GM23338 (cell line): ENCODE data around the gene GPC6. TPM values are rescaled to one million over a fixed set of nuclear protein-coding genes. Genes with fewer than 3 reads are reported as not detected.

ENCODE experiments used
- ATAC-seq: fragments of 200-7000 bp; cut with Tn5 transposase; 3 replicates; pipeline ENCODE4 v1.9.1; 2020
- DNase-seq: peaks from one replicate; pipeline ENCODE4 v3.0.0-alpha.2; 2015; ENCODE audit warnings: low spot score
- H2AFZ ChIP-seq: fragments of 200-600 bp; sonication (generic); 2 replicates; pipeline ENCODE4 v1.8.0; 2016; ENCODE audit warnings: antibody characterized with exemption, mild to moderate bottlenecking, moderate library complexity
- H3F3A ChIP-seq: fragments of 200-600 bp; sonication (generic); replicated peaks from 2 replicates; pipeline ENCODE4 v1.8.0; 2017; ENCODE audit warnings: antibody characterized with exemption, mixed run types, low read depth
- H3K27ac ChIP-seq: fragments of 200-600 bp; sonication (generic); 2 replicates; pipeline ENCODE4 v1.6.1; 2016; ENCODE audit warnings: low read depth
- H3K27me3 ChIP-seq: fragments of 200-600 bp; sonication (generic); 2 replicates; pipeline ENCODE4 v1.8.0; 2016; ENCODE audit warnings: mild to moderate bottlenecking, mixed run types, moderate library complexity; ENCODE audit not compliant: insufficient read depth
- H3K36me3 ChIP-seq: fragments of 200-600 bp; sonication (generic); 2 replicates; pipeline ENCODE4 v1.8.0; 2016; ENCODE audit warnings: mild to moderate bottlenecking; ENCODE audit not compliant: insufficient read depth
- H3K4me1 ChIP-seq: fragments of 200-600 bp; sonication (generic); 2 replicates; pipeline ENCODE4 v1.8.0; 2016; ENCODE audit warnings: mild to moderate bottlenecking, moderate library complexity; ENCODE audit not compliant: insufficient read depth
- H3K4me2 ChIP-seq: fragments of 200-600 bp; sonication (generic); 2 replicates; pipeline ENCODE4 v1.7.1; 2017; ENCODE audit warnings: mixed run types
- H3K4me3 ChIP-seq: fragments of 200-600 bp; sonication (generic); 2 replicates; pipeline ENCODE4 v1.6.1; 2016; ENCODE audit warnings: mixed run types
- H3K79me2 ChIP-seq: fragments of 200-600 bp; sonication (generic); replicated peaks from 2 replicates; pipeline ENCODE4 v1.8.0; 2017; ENCODE audit warnings: mild to moderate bottlenecking; ENCODE audit not compliant: insufficient read depth
- H3K9me2 ChIP-seq: fragments of 200-600 bp; sonication (generic); 2 replicates; pipeline ENCODE4 v1.8.0; 2017; ENCODE audit not compliant: insufficient read depth
- H4K20me1 ChIP-seq: fragments of 200-600 bp; sonication (generic); replicated peaks from 2 replicates; pipeline ENCODE4 v1.8.0; 2017; ENCODE audit warnings: mild to moderate bottlenecking; ENCODE audit not compliant: insufficient read depth
- H3K27ac Mint-ChIP-seq: 2 replicates; pipeline ENCODE4 v1.8.0; 2020; ENCODE audit warnings: inconsistent platforms, mild to moderate bottlenecking, moderate library complexity, mixed read lengths
- H3K27me3 Mint-ChIP-seq: 3 replicates; pipeline ENCODE4 v1.8.0; 2022; ENCODE audit warnings: low read depth, mild to moderate bottlenecking, moderate library complexity, mixed read lengths, inconsistent platforms; ENCODE audit not compliant: insufficient read depth, poor library complexity
- H3K36me3 Mint-ChIP-seq: 3 replicates; pipeline ENCODE4 v1.8.0; 2021; ENCODE audit warnings: low read depth, mild to moderate bottlenecking, inconsistent platforms, moderate library complexity, mixed read lengths
- H3K4me1 Mint-ChIP-seq: 3 replicates; pipeline ENCODE4 v1.8.0; 2020; ENCODE audit warnings: mild to moderate bottlenecking, inconsistent platforms, mixed read lengths
- H3K4me3 Mint-ChIP-seq: 3 replicates; pipeline ENCODE4 v1.8.0; 2021; ENCODE audit warnings: moderate library complexity, mild to moderate bottlenecking, inconsistent platforms, mixed read lengths
- H3K9me3 Mint-ChIP-seq: 3 replicates; pipeline ENCODE4 v1.8.0; 2020; ENCODE audit warnings: moderate library complexity, mild to moderate bottlenecking, inconsistent platforms, mixed read lengths
- CREB1 ChIP-seq: fragments of 250-450 bp; sonication (Bioruptor Pico); IDR thresholded peaks from 2 replicates; pipeline ENCODE4 v1.5.0; 2020; ENCODE audit warnings: low read depth, mild to moderate bottlenecking, moderate library complexity
- EZH2 ChIP-seq: fragments of 200-600 bp; sonication (generic); IDR thresholded peaks from one replicate; pipeline ENCODE4 v1.8.0; 2017; ENCODE audit warnings: antibody characterized with exemption, mild to moderate bottlenecking, low read depth; ENCODE audit not compliant: unreplicated experiment
- POLR2AphosphoS5 ChIP-seq: IDR thresholded peaks from 2 replicates; pipeline ENCODE4 v1.6.1; 2016; ENCODE audit warnings: antibody characterized with exemption, low read depth
- STAT1 ChIP-seq: IDR thresholded peaks from one replicate; pipeline ENCODE4 v1.6.1; 2016; ENCODE audit warnings: antibody characterized with exemption; ENCODE audit not compliant: unreplicated experiment
- ZNF331 ChIP-seq: fragments of 250-450 bp; sonication (Bioruptor Pico); IDR thresholded peaks from 2 replicates; pipeline ENCODE4 v1.5.0; 2020; ENCODE audit warnings: low read depth, mild to moderate bottlenecking, moderate library complexity
- polyA plus RNA-seq: library from polyadenylated mRNA; unstranded; fragments of >200 nt; fragmentation: Nextera tagmentation; extraction: Ambion mirVana; gene quantifications from 2 replicates; pipeline ENCODE4 v1.2.1, GENCODE V29; 2016
- total RNA-seq: library from RNA; depleted of rRNA; stranded (reverse); fragments of >200 nt; shearing (Covaris generic); gene quantifications from 2 replicates; pipeline ENCODE4 v1.2.3, GENCODE V29; 2014
- TF ChIP-seq, protein P1 (sequence below): fragments of 250-450 bp; sonication (Bioruptor Pico); IDR thresholded peaks from 2 replicates; pipeline ENCODE4 v1.5.0; 2020; ENCODE audit warnings: mild to moderate bottlenecking, moderate library complexity
- TF ChIP-seq, protein P2 (sequence below): IDR thresholded peaks from one replicate; pipeline ENCODE4 v1.6.1; 2018; ENCODE audit warnings: antibody characterized with exemption; ENCODE audit not compliant: unreplicated experiment
- TF ChIP-seq, protein P3 (sequence below), 2 experiments: fragments of 200-600 bp in 1 of 2; sonication (generic) in 1 of 2; conservative IDR thresholded peaks; 2 replicates each; pipeline versions ENCODE4 v1.5.1 to v1.6.1; 2016 to 2017; ENCODE audit warnings: antibody characterized with exemption in 2 of 2, low read depth in 2 of 2, mild to moderate bottlenecking in 2 of 2, moderate library complexity in 1 of 2

The GPC6 gene
- total and polyA plus RNA-seq, 2 experiments from 2014 or later, result 6.4 to 28.6 TPM

DNA sequence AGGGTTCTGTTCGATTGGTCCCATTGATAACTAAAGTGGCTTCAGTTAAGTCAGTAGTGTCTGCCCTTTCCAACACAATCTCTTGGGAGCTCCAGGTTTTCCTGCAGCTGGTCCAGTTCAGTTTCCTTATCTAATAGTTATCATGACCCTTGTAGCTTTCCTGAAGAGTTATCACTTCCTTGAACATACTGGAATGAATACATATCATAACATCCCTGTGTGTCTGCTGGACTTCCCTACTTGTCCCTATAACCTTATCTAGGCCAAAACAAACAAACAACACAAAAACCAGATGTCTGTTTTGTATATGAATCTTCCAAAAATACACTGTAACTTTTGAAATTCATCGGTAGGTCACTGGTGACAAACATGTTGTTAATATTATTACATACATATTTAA is 1085.3 kb downstream of the GPC6 start:
- H3K4me3 ChIP-seq, result no peak overlapping the region
- TF ChIP-seq CREB1 (CRISPR knock-in tag) (no peak), EZH2 (no peak), ZNF331 (no peak), POLR2AphosphoS5 (no peak), STAT1 (no peak)
- TF ChIP-seq, protein P1, sequence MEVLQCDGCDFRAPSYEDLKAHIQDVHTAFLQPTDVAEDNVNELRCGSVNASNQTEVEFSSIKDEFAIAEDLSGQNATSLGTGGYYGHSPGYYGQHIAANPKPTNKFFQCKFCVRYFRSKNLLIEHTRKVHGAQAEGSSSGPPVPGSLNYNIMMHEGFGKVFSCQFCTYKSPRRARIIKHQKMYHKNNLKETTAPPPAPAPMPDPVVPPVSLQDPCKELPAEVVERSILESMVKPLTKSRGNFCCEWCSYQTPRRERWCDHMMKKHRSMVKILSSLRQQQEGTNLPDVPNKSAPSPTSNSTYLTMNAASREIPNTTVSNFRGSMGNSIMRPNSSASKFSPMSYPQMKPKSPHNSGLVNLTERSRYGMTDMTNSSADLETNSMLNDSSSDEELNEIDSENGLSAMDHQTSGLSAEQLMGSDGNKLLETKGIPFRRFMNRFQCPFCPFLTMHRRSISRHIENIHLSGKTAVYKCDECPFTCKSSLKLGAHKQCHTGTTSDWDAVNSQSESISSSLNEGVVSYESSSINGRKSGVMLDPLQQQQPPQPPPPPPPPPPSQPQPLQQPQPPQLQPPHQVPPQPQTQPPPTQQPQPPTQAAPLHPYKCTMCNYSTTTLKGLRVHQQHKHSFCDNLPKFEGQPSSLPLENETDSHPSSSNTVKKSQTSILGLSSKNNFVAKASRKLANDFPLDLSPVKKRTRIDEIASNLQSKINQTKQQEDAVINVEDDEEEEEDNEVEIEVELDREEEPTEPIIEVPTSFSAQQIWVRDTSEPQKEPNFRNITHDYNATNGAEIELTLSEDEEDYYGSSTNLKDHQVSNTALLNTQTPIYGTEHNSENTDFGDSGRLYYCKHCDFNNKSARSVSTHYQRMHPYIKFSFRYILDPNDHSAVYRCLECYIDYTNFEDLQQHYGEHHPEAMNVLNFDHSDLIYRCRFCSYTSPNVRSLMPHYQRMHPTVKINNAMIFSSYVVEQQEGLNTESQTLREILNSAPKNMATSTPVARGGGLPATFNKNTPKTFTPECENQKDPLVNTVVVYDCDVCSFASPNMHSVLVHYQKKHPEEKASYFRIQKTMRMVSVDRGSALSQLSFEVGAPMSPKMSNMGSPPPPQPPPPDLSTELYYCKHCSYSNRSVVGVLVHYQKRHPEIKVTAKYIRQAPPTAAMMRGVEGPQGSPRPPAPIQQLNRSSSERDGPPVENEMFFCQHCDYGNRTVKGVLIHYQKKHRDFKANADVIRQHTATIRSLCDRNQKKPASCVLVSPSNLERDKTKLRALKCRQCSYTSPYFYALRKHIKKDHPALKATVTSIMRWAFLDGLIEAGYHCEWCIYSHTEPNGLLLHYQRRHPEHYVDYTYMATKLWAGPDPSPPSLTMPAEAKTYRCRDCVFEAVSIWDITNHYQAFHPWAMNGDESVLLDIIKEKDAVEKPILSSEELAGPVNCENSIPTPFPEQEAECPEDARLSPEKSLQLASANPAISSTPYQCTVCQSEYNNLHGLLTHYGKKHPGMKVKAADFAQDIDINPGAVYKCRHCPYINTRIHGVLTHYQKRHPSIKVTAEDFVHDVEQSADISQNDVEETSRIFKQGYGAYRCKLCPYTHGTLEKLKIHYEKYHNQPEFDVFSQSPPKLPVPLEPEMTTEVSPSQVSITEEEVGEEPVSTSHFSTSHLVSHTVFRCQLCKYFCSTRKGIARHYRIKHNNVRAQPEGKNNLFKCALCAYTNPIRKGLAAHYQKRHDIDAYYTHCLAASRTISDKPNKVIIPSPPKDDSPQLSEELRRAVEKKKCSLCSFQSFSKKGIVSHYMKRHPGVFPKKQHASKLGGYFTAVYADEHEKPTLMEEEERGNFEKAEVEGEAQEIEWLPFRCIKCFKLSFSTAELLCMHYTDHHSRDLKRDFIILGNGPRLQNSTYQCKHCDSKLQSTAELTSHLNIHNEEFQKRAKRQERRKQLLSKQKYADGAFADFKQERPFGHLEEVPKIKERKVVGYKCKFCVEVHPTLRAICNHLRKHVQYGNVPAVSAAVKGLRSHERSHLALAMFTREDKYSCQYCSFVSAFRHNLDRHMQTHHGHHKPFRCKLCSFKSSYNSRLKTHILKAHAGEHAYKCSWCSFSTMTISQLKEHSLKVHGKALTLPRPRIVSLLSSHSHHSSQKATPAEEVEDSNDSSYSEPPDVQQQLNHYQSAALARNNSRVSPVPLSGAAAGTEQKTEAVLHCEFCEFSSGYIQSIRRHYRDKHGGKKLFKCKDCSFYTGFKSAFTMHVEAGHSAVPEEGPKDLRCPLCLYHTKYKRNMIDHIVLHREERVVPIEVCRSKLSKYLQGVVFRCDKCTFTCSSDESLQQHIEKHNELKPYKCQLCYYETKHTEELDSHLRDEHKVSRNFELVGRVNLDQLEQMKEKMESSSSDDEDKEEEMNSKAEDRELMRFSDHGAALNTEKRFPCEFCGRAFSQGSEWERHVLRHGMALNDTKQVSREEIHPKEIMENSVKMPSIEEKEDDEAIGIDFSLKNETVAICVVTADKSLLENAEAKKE (CRISPR knock-in tag), result no peak
- TF ChIP-seq, protein P2, sequence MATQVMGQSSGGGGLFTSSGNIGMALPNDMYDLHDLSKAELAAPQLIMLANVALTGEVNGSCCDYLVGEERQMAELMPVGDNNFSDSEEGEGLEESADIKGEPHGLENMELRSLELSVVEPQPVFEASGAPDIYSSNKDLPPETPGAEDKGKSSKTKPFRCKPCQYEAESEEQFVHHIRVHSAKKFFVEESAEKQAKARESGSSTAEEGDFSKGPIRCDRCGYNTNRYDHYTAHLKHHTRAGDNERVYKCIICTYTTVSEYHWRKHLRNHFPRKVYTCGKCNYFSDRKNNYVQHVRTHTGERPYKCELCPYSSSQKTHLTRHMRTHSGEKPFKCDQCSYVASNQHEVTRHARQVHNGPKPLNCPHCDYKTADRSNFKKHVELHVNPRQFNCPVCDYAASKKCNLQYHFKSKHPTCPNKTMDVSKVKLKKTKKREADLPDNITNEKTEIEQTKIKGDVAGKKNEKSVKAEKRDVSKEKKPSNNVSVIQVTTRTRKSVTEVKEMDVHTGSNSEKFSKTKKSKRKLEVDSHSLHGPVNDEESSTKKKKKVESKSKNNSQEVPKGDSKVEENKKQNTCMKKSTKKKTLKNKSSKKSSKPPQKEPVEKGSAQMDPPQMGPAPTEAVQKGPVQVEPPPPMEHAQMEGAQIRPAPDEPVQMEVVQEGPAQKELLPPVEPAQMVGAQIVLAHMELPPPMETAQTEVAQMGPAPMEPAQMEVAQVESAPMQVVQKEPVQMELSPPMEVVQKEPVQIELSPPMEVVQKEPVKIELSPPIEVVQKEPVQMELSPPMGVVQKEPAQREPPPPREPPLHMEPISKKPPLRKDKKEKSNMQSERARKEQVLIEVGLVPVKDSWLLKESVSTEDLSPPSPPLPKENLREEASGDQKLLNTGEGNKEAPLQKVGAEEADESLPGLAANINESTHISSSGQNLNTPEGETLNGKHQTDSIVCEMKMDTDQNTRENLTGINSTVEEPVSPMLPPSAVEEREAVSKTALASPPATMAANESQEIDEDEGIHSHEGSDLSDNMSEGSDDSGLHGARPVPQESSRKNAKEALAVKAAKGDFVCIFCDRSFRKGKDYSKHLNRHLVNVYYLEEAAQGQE, result no peak
- TF ChIP-seq, protein P3, sequence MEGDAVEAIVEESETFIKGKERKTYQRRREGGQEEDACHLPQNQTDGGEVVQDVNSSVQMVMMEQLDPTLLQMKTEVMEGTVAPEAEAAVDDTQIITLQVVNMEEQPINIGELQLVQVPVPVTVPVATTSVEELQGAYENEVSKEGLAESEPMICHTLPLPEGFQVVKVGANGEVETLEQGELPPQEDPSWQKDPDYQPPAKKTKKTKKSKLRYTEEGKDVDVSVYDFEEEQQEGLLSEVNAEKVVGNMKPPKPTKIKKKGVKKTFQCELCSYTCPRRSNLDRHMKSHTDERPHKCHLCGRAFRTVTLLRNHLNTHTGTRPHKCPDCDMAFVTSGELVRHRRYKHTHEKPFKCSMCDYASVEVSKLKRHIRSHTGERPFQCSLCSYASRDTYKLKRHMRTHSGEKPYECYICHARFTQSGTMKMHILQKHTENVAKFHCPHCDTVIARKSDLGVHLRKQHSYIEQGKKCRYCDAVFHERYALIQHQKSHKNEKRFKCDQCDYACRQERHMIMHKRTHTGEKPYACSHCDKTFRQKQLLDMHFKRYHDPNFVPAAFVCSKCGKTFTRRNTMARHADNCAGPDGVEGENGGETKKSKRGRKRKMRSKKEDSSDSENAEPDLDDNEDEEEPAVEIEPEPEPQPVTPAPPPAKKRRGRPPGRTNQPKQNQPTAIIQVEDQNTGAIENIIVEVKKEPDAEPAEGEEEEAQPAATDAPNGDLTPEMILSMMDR (conservative IDR thresholded peaks at IDR 0.05; ENCODE audit: low read depth in 2 of 2), result no peak
- peak overlapping the region; percentile 59; the same call in 1 of the 2 replicates for H3K4me2 ChIP-seq
- H3K4me1 ChIP-seq, result peaks cover 17% of the 10 kb centered on the region; the same call in 1 of the 2 replicates
- no peaks in the 10 kb centered on the region for H4K20me1 ChIP-seq
- no peaks in the 10 kb centered on the region for H3F3A ChIP-seq
- H3K27ac ChIP-seq, result no peak overlapping the region
- Mint-ChIP-seq H3K36me3 (no peaks in the 10 kb centered on the region), H3K27ac (no peak overlapping the region), H3K4me1 (peaks cover 22% of the 10 kb centered on the region), H3K27me3 (peaks cover 4% of the 10 kb centered on the region), H3K9me3 (no peaks in the 10 kb centered on the region), H3K4me3 (no peak overlapping the region)
- no peaks in the 10 kb centered on the region for H3K79me2 ChIP-seq
- H3K36me3 ChIP-seq, result no peaks in the 10 kb centered on the region
- H2AFZ ChIP-seq, result no peak overlapping the region
- DNase-seq (no peak), ATAC-seq (no peak)
- H3K9me2 ChIP-seq, result no peaks in the 10 kb centered on the region
- H3K27me3 ChIP-seq, result no peaks in the 10 kb centered on the region
